SU-DHL-6 (cell line): ENCODE measurements around the gene CORO7.

Experiments
- H2AFZ ChIP-seq: fragments of 200-600 bp; sonication (generic); 2 replicates; pipeline ENCODE4 v1.6.1; 2014; ENCODE audit warnings: low read depth, mild to moderate bottlenecking, moderate library complexity, mixed read lengths, antibody characterized with exemption, low read length; ENCODE audit not compliant: severe bottlenecking
- H3F3A ChIP-seq: fragments of 200-600 bp; shearing (Covaris generic); 2 replicates; pipeline ENCODE4 v1.6.0; 2016; ENCODE audit warnings: antibody characterized with exemption, mild to moderate bottlenecking; ENCODE audit not compliant: insufficient read depth
- H3K27ac ChIP-seq: fragments of 200-600 bp; sonication (generic); 2 replicates; pipeline ENCODE4 v1.5.1; 2016; ENCODE audit warnings: low read depth, mild to moderate bottlenecking, low read length, moderate library complexity, mixed read lengths
- H3K27me3 ChIP-seq: fragments of 200-600 bp; sonication (generic), shearing (Covaris generic); 2 replicates; pipeline ENCODE4 v1.6.0; 2014; ENCODE audit warnings: mild to moderate bottlenecking, low read length
- H3K36me3 ChIP-seq: fragments of 200-600 bp; sonication (generic); 2 replicates; pipeline ENCODE4 v1.6.1; 2014; ENCODE audit warnings: mild to moderate bottlenecking, low read length, mixed read lengths
- H3K4me2 ChIP-seq: fragments of 300-600, 200-600 bp; shearing (Covaris generic), sonication (generic); 2 replicates; pipeline ENCODE4 v1.6.0; 2014; ENCODE audit warnings: low read length, low read depth, mild to moderate bottlenecking; ENCODE audit not compliant: poor library complexity, severe bottlenecking
- H3K4me3 ChIP-seq: fragments of 200-600 bp; sonication (generic); 2 replicates; pipeline ENCODE4 v1.5.1; 2014; ENCODE audit warnings: antibody characterized with exemption, low read length, mild to moderate bottlenecking, mixed read lengths; ENCODE audit not compliant: insufficient read depth, poor library complexity, severe bottlenecking
- H3K79me2 ChIP-seq: fragments of 200-600 bp; sonication (generic); 2 replicates; pipeline ENCODE4 v1.6.1; 2014; ENCODE audit warnings: mild to moderate bottlenecking, low read length, moderate library complexity; ENCODE audit not compliant: insufficient read depth
- H3K9ac ChIP-seq: fragments of 200-600 bp; sonication (generic); 2 replicates; pipeline ENCODE4 v1.7.0; 2014; ENCODE audit warnings: mild to moderate bottlenecking, low read length
- H3K9me2 ChIP-seq: fragments of 200-600 bp; sonication (generic); replicated peaks from 2 replicates; pipeline ENCODE4 v1.6.1; 2014; ENCODE audit warnings: low read length; ENCODE audit not compliant: insufficient read depth
- H3K9me3 ChIP-seq: fragments of 200-600 bp; sonication (generic); 2 replicates; pipeline ENCODE4 v1.6.1; 2014; ENCODE audit warnings: low read length, mixed read lengths; ENCODE audit not compliant: insufficient read depth
- H4K20me1 ChIP-seq: fragments of 200-600 bp; sonication (generic); 2 replicates; pipeline ENCODE4 v1.6.1; 2014; ENCODE audit warnings: low read depth, mild to moderate bottlenecking, antibody characterized with exemption, low read length, moderate library complexity, mixed read lengths
- EZH2phosphoT487 ChIP-seq: fragments of 200-600 bp; sonication (generic), shearing (Covaris generic); conservative IDR thresholded peaks from 2 replicates; pipeline ENCODE4 v1.6.1; 2018; ENCODE audit warnings: mild to moderate bottlenecking, antibody characterized with exemption, low read length, moderate library complexity, mixed read lengths
- TF ChIP-seq, protein P1 (sequence below): fragments of 200-600 bp; sonication (generic); IDR thresholded peaks from one replicate; pipeline ENCODE4 v1.5.1; 2017; ENCODE audit warnings: antibody characterized with exemption, mild to moderate bottlenecking, low read length, moderate library complexity; ENCODE audit not compliant: insufficient read depth, poor library complexity, severe bottlenecking

CORO7 gene

DNA sequence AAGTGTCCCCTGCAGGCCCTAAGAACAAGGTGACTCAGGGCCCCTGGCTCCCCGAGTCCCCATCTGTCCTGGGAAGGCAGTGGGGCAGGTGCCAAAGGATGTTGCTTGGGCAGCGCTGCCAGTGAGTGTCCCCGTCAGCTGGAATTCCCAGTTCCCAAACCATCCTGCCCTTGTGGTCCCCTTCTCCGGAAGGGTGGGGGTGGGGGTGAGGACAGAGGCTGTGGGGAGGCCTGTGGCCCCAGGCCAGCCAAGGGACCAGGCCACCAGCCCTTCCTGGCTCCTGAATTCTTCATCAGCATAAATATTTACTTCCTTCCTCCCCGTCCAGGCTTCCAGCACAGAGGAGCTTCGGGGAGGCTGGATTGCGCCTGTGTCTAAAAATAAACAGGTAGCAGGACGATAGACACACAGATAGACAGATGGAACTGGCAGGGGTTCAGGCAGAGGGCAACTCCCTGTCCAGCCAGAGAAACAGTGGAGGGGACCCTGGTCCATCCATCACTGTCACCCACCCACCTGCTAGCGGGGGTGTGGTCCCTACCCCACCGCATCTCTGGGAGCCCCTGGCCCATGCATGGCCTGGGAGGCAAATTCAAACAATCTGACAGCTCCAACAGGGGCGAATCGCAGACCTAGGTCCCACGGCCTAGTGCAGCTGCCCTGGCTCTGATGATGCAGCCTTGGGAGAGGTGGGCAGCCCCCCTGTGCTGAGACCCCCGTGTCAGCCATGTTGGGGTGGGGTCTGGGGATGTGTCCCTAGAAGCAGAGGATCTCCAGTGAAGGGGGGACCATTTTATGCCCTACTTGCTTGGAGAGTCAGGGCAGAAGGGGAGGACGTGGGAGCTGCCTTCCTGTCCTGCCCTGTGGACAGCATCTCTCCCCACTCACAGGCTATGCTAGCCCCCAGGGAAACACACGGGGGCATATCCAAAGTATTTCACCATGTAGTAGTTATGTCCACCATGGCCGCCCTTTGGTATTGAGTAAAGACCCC lies 87.3 kb downstream of the CORO7 start:
- no peaks in the 10 kb centered on the region for H3K9me2 ChIP-seq
- H3K27me3 ChIP-seq = no peaks in the 10 kb centered on the region
- no peak overlapping the region for H3K27ac ChIP-seq
- no peak overlapping the region for H3K9ac ChIP-seq
- no peaks in the 10 kb centered on the region for H3K79me2 ChIP-seq
- no peaks in the 10 kb centered on the region for H3K9me3 ChIP-seq
- H4K20me1 ChIP-seq = no peaks in the 10 kb centered on the region
- H3K36me3 ChIP-seq = no peaks in the 10 kb centered on the region
- no peaks in the 10 kb centered on the region for H3F3A ChIP-seq
- no peak overlapping the region for H3K4me3 ChIP-seq
- H2AFZ ChIP-seq = no peak overlapping the region
- H3K4me2 ChIP-seq = no peak overlapping the region
- no peak for TF ChIP-seq EZH2phosphoT487
- TF ChIP-seq, protein P1, sequence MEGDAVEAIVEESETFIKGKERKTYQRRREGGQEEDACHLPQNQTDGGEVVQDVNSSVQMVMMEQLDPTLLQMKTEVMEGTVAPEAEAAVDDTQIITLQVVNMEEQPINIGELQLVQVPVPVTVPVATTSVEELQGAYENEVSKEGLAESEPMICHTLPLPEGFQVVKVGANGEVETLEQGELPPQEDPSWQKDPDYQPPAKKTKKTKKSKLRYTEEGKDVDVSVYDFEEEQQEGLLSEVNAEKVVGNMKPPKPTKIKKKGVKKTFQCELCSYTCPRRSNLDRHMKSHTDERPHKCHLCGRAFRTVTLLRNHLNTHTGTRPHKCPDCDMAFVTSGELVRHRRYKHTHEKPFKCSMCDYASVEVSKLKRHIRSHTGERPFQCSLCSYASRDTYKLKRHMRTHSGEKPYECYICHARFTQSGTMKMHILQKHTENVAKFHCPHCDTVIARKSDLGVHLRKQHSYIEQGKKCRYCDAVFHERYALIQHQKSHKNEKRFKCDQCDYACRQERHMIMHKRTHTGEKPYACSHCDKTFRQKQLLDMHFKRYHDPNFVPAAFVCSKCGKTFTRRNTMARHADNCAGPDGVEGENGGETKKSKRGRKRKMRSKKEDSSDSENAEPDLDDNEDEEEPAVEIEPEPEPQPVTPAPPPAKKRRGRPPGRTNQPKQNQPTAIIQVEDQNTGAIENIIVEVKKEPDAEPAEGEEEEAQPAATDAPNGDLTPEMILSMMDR = no peak

DNA sequence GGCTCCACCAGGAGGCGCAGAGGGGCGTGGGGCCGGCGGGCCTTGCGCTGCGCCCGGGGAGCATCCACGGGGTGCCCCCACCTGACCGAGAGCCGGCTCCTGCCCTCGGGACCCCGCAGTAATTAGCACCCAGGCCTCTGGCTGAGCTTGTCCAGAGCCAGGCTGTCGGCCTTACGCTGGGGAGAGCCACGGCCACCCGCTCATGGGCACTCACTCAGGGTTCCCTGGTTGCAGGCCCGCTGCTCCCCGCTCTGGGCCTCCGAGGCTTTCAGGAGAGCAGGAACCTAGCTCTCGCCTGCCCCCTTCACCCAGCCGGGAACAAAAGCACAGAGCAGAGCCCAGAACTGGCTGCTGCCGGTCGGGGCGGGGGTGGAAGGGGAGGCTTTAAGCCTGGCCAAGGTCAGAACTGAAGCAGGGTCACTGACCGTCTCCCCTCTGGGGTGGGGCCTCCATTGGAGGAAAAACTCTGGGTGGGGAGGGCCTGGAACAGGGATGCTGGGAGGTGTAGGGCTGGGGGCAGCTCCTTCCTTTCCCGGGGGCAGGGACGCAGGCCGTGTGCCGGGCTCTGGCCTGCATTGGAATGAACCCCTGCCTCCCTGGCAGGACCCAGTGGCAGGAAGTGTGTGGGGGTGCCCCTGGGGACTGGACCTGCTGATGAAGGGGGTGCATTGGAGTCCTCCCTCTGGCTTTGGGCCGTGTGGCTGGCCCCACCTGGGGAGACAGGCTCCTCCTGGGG lies 88.2 kb downstream of the CORO7 start:
- Histone ChIP-seq H3K27ac (no peak overlapping the region), H3K27me3 (no peaks in the 10 kb centered on the region), H3K79me2 (no peaks in the 10 kb centered on the region), H2AFZ (no peak overlapping the region), H3K9me2 (no peaks in the 10 kb centered on the region), H4K20me1 (no peaks in the 10 kb centered on the region), H3K9me3 (no peaks in the 10 kb centered on the region), H3K36me3 (no peaks in the 10 kb centered on the region), H3K4me3 (no peak overlapping the region), H3F3A (no peaks in the 10 kb centered on the region), H3K9ac (no peak overlapping the region), H3K4me2 (peak overlapping the region; percentile 21)
- TF ChIP-seq, protein P1 = no peak
- TF ChIP-seq EZH2phosphoT487 = no peak

GRCh38 chr16:4327386-4328045 lies 88.9 kb downstream of the CORO7 start:
- H2AFZ ChIP-seq = no peak overlapping the region
- H3K9me2 ChIP-seq = no peaks in the 10 kb centered on the region
- H3K4me2 ChIP-seq = peak overlapping the region; percentile 21
- no peaks in the 10 kb centered on the region for H3K9me3 ChIP-seq
- H3K9ac ChIP-seq = no peak overlapping the region
- H3F3A ChIP-seq = no peaks in the 10 kb centered on the region
- no peak overlapping the region for H3K27ac ChIP-seq
- no peaks in the 10 kb centered on the region for H3K27me3 ChIP-seq
- H4K20me1 ChIP-seq = no peaks in the 10 kb centered on the region
- TF ChIP-seq EZH2phosphoT487 = no peak
- TF ChIP-seq, protein P1 = no peak
- no peaks in the 10 kb centered on the region for H3K36me3 ChIP-seq
- H3K4me3 ChIP-seq = no peak overlapping the region
- no peaks in the 10 kb centered on the region for H3K79me2 ChIP-seq
